Osteocyte (in vitro differentiated cells): ENCODE data around the gene REPIN1. TPM values are rescaled to one million over a fixed set of nuclear protein-coding genes. Genes with fewer than 3 reads are reported as not detected.
A peak's percentile ranks its signal among the peaks of the same experiment; 100 is the strongest.

ENCODE experiments used
- DNase-seq: peaks from one replicate; pipeline ENCODE4 v3.0.0; 2021; ENCODE audit warnings: mixed read lengths; ENCODE audit not compliant: unreplicated experiment; ENCODE audit errors: extremely low spot score
- H3K27ac Mint-ChIP-seq: one replicate; pipeline ENCODE4 v1.8.0; 2021; ENCODE audit warnings: mild to moderate bottlenecking, mixed read lengths; ENCODE audit not compliant: unreplicated experiment
- H3K27me3 Mint-ChIP-seq: one replicate; pipeline ENCODE4 v1.8.0; 2021; ENCODE audit warnings: mixed read lengths; ENCODE audit not compliant: unreplicated experiment
- H3K36me3 Mint-ChIP-seq: one replicate; pipeline ENCODE4 v1.8.0; 2021; ENCODE audit warnings: mixed read lengths; ENCODE audit not compliant: unreplicated experiment
- H3K4me1 Mint-ChIP-seq: one replicate; pipeline ENCODE4 v1.8.0; 2021; ENCODE audit warnings: mixed read lengths; ENCODE audit not compliant: unreplicated experiment
- H3K4me3 Mint-ChIP-seq: one replicate; pipeline ENCODE4 v1.8.0; 2021; ENCODE audit warnings: mild to moderate bottlenecking, moderate library complexity, mixed read lengths; ENCODE audit not compliant: unreplicated experiment
- H3K9me3 Mint-ChIP-seq: one replicate; pipeline ENCODE4 v1.8.0; 2021; ENCODE audit warnings: mixed read lengths; ENCODE audit not compliant: unreplicated experiment
- long read RNA-seq: library from polyadenylated mRNA; unstranded; transcript quantifications from one replicate; pipeline ENCODE4 v2.0.0, GENCODE V29; 2021
- total RNA-seq: library from RNA; stranded (reverse); gene quantifications from 2 replicates; pipeline ENCODE4 v1.2.1, GENCODE V29; 2021
- TF ChIP-seq, protein P1 (sequence below): fragments of 200-600 bp; sonication (generic); IDR thresholded peaks from 2 replicates; pipeline ENCODE4 v1.5.0; 2021; ENCODE audit warnings: antibody characterized with exemption, mild to moderate bottlenecking, moderate library complexity

Gene REPIN1
- 66.3 and 72.9 TPM in 2 replicates for total RNA-seq
- long read RNA-seq, transcript REPIN1-202 (1 exons, 2,876 nt), result major isoform, 5 of 5 reads
- long read RNA-seq, partial matches to known transcripts, result 0 of 5 reads
- long read RNA-seq, other reads (novel, unspliced or antisense), result 0 of 5 reads

- H3K27me3 Mint-ChIP-seq, result no peaks in the 10 kb centered on the region
- H3K4me3 Mint-ChIP-seq, result peak within 1 kb of the TSS; percentile 95
- peaks cover 9% of the 10 kb centered on the region for H3K36me3 Mint-ChIP-seq
Measured at GRCh38 chr7:150368096-150368883, at the start of gene REPIN1. Gene REPIN1, plus strand, starts transcription at chr7:150368822. Its CDS starts 890 bp downstream, at chr7:150369712.

GRCh38 chr7:150321788-150322113 is 46.9 kb upstream of the REPIN1 start:
- Mint-ChIP-seq H3K27me3 (peaks cover 6% of the 10 kb centered on the region), H3K4me1 (no peaks in the 10 kb centered on the region), H3K27ac (no peak overlapping the region), H3K36me3 (no peaks in the 10 kb centered on the region), H3K4me3 (no peak overlapping the region), H3K9me3 (no peaks in the 10 kb centered on the region)
- DNase-seq, result no peak
- TF ChIP-seq, protein P1, sequence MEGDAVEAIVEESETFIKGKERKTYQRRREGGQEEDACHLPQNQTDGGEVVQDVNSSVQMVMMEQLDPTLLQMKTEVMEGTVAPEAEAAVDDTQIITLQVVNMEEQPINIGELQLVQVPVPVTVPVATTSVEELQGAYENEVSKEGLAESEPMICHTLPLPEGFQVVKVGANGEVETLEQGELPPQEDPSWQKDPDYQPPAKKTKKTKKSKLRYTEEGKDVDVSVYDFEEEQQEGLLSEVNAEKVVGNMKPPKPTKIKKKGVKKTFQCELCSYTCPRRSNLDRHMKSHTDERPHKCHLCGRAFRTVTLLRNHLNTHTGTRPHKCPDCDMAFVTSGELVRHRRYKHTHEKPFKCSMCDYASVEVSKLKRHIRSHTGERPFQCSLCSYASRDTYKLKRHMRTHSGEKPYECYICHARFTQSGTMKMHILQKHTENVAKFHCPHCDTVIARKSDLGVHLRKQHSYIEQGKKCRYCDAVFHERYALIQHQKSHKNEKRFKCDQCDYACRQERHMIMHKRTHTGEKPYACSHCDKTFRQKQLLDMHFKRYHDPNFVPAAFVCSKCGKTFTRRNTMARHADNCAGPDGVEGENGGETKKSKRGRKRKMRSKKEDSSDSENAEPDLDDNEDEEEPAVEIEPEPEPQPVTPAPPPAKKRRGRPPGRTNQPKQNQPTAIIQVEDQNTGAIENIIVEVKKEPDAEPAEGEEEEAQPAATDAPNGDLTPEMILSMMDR, result no peak

More at GRCh38 chr7:150368096-150368883, at the start of gene REPIN1:
- peak within 1 kb of the TSS; percentile 95 for H3K27ac Mint-ChIP-seq
- DNase-seq, result peak; percentile 94
- TF ChIP-seq, protein P1, result no peak
- H3K4me1 Mint-ChIP-seq, result peaks cover 20% of the 10 kb centered on the region
- no peaks in the 10 kb centered on the region for H3K9me3 Mint-ChIP-seq

- Mint-ChIP-seq H3K4me1 (no peaks in the 10 kb centered on the region), H3K27ac (no peak overlapping the region), H3K9me3 (no peaks in the 10 kb centered on the region), H3K4me3 (no peak overlapping the region), H3K27me3 (peaks cover 6% of the 10 kb centered on the region), H3K36me3 (no peaks in the 10 kb centered on the region)
- DNase-seq, result no peak
- TF ChIP-seq, protein P1, result no peak
Measured at GRCh38 chr7:150322114-150322832, 46.3 kb upstream of the REPIN1 start.

DNA sequence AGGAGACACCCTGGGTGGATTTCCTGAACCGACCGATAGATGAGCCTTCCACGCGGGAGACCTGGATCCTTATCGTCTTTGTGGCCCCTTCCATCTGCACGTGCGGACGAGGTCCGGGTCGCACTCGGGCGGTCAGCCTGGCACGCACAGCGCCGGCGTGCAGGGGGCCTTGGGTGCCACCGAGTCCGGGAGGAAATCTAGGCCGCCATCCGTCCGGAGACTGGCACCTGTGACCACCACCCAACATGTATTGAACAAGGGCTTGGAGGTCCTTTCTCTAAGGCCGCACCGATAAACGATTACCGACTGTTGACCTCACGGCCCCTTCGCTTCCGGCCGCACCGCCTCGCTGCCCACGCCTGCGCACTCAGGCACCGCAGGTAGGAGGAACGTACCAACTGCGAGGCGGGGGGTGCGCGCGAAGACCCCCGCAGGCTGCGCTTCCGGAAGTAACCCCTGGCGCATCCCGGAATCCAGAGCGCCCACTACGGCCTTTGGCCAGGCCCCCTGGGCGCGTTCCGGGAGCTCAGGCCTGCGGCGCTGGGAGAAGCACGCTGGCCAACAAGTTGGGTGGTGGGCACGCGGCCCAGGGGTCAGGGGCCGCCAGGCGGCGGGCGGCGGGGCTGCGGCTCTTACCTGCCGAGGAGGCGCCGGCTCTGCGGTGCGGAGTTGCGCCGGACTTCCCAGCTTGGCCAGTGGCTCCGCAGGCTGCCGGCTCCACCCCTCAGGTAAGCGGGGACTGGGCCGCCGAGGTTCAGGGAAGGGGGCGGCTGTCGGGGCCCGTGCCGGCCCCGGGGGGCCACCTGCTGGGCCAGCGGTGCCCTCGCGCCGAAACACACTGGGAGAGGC is 45.6 kb upstream of the REPIN1 start, which contains the start of the genes ACTR3C and LRRC61:
ACTR3C (minus strand) TSS at position 713 of the 849 bp plus-strand sequence. CDS start 28,249 bp downstream, outside the sequence.
LRRC61 (plus strand) TSS at position 523 of the 849 bp plus-strand sequence. CDS start 13,507 bp downstream, outside the sequence.
- no peaks in the 10 kb centered on the region for H3K9me3 Mint-ChIP-seq
- TF ChIP-seq, protein P1, result no peak
- DNase-seq, result no peak
- H3K36me3 Mint-ChIP-seq, result no peaks in the 10 kb centered on the region
- no peak within 1 kb of the TSS for H3K27ac Mint-ChIP-seq
- no peak within 1 kb of the TSS for H3K4me3 Mint-ChIP-seq
- H3K27me3 Mint-ChIP-seq, result no peaks in the 10 kb centered on the region
- no peaks in the 10 kb centered on the region for H3K4me1 Mint-ChIP-seq
